Progenitor cell of endocrine pancreas (in vitro differentiated cells): ENCODE measurements around the gene TXNRD1. TPM values are rescaled to one million over a fixed set of nuclear protein-coding genes. Genes with fewer than 3 reads are reported as not detected.

ENCODE experiments used
- DNase-seq: peaks from one replicate; pipeline ENCODE4 v3.0.0; 2021; ENCODE audit warnings: low spot score; ENCODE audit not compliant: unreplicated experiment
- H3K27ac Mint-ChIP-seq: 2 replicates; pipeline ENCODE4 v1.8.0; 2021; ENCODE audit warnings: mild to moderate bottlenecking, moderate library complexity, mixed read lengths
- H3K27me3 Mint-ChIP-seq: 2 replicates; pipeline ENCODE4 v1.8.0; 2021; ENCODE audit warnings: mixed read lengths
- H3K36me3 Mint-ChIP-seq: 2 replicates; pipeline ENCODE4 v1.8.0; 2022; ENCODE audit warnings: mixed read lengths; ENCODE audit not compliant: insufficient read depth
- H3K4me1 Mint-ChIP-seq: 2 replicates; pipeline ENCODE4 v1.8.0; 2021; ENCODE audit warnings: low read depth, mixed read lengths
- H3K4me3 Mint-ChIP-seq: 2 replicates; pipeline ENCODE4 v1.8.0; 2021; ENCODE audit warnings: low read depth, mild to moderate bottlenecking, moderate library complexity, mixed read lengths
- H3K9me3 Mint-ChIP-seq: 2 replicates; pipeline ENCODE4 v1.8.0; 2021; ENCODE audit warnings: low read depth, mixed read lengths
- CTCF ChIP-seq: fragments of 200-600 bp; sonication (generic); IDR thresholded peaks from one replicate; pipeline ENCODE4 v1.5.0; 2021; ENCODE audit warnings: antibody characterized with exemption, mild to moderate bottlenecking; ENCODE audit not compliant: unreplicated experiment
- total RNA-seq: library from RNA; stranded (reverse); gene quantifications from 2 replicates; pipeline ENCODE4 v1.2.1, GENCODE V29; 2021

The TXNRD1 gene
- total RNA-seq, 1 donor from 2014 or later = 116 TPM

GRCh38 chr12:104314242-104314614 lies 98.6 kb downstream of the TXNRD1 start:
- Mint-ChIP-seq H3K36me3 (peaks cover 26% of the 10 kb centered on the region), H3K4me1 (peaks cover 7% of the 10 kb centered on the region), H3K4me3 (no peak overlapping the region), H3K27me3 (no peaks in the 10 kb centered on the region), H3K27ac (no peak overlapping the region), H3K9me3 (no peaks in the 10 kb centered on the region)
- DNase-seq = no peak
- TF ChIP-seq CTCF = no peak

GRCh38 chr12:104315326-104316224 lies 100.0 kb downstream of the TXNRD1 start:
- DNase-seq = no peak
- no peak overlapping the region for H3K27ac Mint-ChIP-seq
- no peaks in the 10 kb centered on the region for H3K27me3 Mint-ChIP-seq
- no peak for TF ChIP-seq CTCF
- no peaks in the 10 kb centered on the region for H3K9me3 Mint-ChIP-seq
- peaks cover 25% of the 10 kb centered on the region for H3K36me3 Mint-ChIP-seq
- no peak overlapping the region for H3K4me3 Mint-ChIP-seq
- peaks cover 3% of the 10 kb centered on the region for H3K4me1 Mint-ChIP-seq

- Mint-ChIP-seq H3K27ac (no peak overlapping the region), H3K27me3 (no peaks in the 10 kb centered on the region), H3K9me3 (no peaks in the 10 kb centered on the region), H3K4me3 (no peak overlapping the region), H3K36me3 (peaks cover 29% of the 10 kb centered on the region), H3K4me1 (no peaks in the 10 kb centered on the region)
- no peak for DNase-seq
- no peak for TF ChIP-seq CTCF
Observed at GRCh38 chr12:104316936-104317335, 101.4 kb downstream of the TXNRD1 start.

- Mint-ChIP-seq H3K27me3 (no peaks in the 10 kb centered on the region), H3K9me3 (no peaks in the 10 kb centered on the region), H3K4me3 (no peak overlapping the region), H3K4me1 (no peaks in the 10 kb centered on the region), H3K36me3 (peaks cover 32% of the 10 kb centered on the region), H3K27ac (no peak overlapping the region)
- no peak for TF ChIP-seq CTCF
- no peak for DNase-seq
Observed at GRCh38 chr12:104317538-104318210, 102.1 kb downstream of the TXNRD1 start.

- Mint-ChIP-seq H3K36me3 (peaks cover 31% of the 10 kb centered on the region), H3K4me3 (no peak overlapping the region), H3K9me3 (peaks cover 3% of the 10 kb centered on the region), H3K4me1 (no peaks in the 10 kb centered on the region), H3K27ac (no peak overlapping the region), H3K27me3 (no peaks in the 10 kb centered on the region)
- TF ChIP-seq CTCF = no peak
- DNase-seq = no peak
Observed at GRCh38 chr12:104319028-104319427, 103.4 kb downstream of the TXNRD1 start.
